Spleen (tissue), 7 donors: Measurements from ENCODE around the gene GPC2.

Experiments used
- CTCF ChIP-seq, 11 experiments: fragments of 200-600 bp in 7 of 11; fragments of 450-650 bp in 4 of 11; sonication (generic) in 4 of 11; IDR thresholded peaks in 8 of 11; conservative IDR thresholded peaks in 3 of 11; 1 replicate in 7 of 11; 2 replicates in 4 of 11; pipeline versions ENCODE4 v1.4.0 to v1.8.0; 2016 to 2021; ENCODE audit warnings: antibody characterized with exemption in 11 of 11, inconsistent platforms in 4 of 11, mild to moderate bottlenecking in 1 of 11
- POLR2A ChIP-seq, 3 donors: fragments of 450-650 bp; IDR thresholded peaks; one replicate each; pipeline ENCODE4 v1.5.1; 2017; ENCODE audit warnings: antibody characterized with exemption in 3 of 3, mild to moderate bottlenecking in 1 of 3
- POLR2AphosphoS5 ChIP-seq, 3 donors: sonication (generic); formaldehyde crosslinking; IDR thresholded peaks; one replicate each; pipeline ENCODE4 v1.5.1; 2017; ENCODE audit warnings: antibody characterized with exemption in 3 of 3
- donor health status: DM: no; HTN: no; CAD: no; lungs with moderate emphysema.
- donor health status: DM: no; HTN: no; CAD: no.
- donor health status: DM: no; HTN: no; CAD: no.

- no peak for TF ChIP-seq CTCF (IDR thresholded peaks at IDR 0.05 in 8 of 11, conservative IDR thresholded peaks at IDR 0.05 in 3 of 11)
- TF ChIP-seq POLR2A (IDR thresholded peaks at IDR 0.05) = no peak
- no peak for TF ChIP-seq POLR2AphosphoS5 (IDR thresholded peaks at IDR 0.05)
Measured at GRCh38 chr7:100124301-100125230, 52.6 kb downstream of the GPC2 start.
